Measurements from ENCODE around the gene GRIN2A.

GRIN2A gene

GRCh38 chr16:9739301-9739700 lies 442.9 kb downstream of the GRIN2A start:
- DNase-seq, result no peak

- DNase-seq, result no peak
Measured at GRCh38 chr16:9738690-9739089, 443.5 kb downstream of the GRIN2A start.

DNA sequence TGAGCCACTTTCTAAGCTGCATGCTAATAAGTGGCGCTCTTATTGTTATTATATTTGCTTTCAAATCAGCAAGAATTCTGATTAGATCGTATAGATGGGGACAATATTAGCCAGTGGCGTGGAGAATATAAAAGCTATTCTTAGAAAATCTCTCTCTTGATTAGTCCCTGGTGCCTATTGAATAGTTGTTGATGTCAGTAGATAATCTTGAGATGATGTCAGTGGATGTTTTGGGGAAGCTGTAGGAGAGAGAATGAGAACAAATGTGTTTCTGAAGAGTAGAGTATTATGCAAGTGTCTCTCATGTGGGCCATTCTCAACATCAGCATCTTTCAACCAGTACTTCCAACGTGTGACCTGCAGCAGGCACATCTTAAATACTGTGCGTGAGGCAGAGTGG lies 445.7 kb downstream of the GRIN2A start:
- DNase-seq, result no peak

DNA sequence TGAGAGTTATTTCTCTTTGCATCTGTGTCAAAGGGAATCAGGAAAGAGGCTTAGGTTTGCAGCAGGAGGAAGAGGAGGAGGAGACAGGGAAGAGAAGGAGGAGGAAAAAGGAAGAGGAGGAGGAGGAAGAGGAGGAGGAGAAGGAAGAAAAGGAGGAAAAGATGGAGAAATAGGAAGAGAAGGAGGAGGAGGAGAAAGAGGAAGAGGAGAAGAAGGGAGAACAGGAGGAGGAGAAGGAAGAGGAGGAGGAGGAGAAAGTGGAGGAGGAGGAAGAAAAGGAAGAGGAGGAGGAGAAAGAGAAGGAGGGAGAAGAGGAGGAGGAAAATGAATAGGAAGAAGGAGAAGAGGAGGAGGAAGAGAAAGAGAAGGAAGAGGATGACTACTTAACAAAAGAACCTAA lies 459.1 kb downstream of the GRIN2A start:
- DNase-seq, result no peak

- DNase-seq, result no peak
Measured at GRCh38 chr16:9713907-9714306, 468.3 kb downstream of the GRIN2A start.

GRCh38 chr16:9713156-9713555 lies 469.1 kb downstream of the GRIN2A start:
- no peak for DNase-seq

GRCh38 chr16:9708972-9709620 lies 473.1 kb downstream of the GRIN2A start:
- no peak for DNase-seq

DNA sequence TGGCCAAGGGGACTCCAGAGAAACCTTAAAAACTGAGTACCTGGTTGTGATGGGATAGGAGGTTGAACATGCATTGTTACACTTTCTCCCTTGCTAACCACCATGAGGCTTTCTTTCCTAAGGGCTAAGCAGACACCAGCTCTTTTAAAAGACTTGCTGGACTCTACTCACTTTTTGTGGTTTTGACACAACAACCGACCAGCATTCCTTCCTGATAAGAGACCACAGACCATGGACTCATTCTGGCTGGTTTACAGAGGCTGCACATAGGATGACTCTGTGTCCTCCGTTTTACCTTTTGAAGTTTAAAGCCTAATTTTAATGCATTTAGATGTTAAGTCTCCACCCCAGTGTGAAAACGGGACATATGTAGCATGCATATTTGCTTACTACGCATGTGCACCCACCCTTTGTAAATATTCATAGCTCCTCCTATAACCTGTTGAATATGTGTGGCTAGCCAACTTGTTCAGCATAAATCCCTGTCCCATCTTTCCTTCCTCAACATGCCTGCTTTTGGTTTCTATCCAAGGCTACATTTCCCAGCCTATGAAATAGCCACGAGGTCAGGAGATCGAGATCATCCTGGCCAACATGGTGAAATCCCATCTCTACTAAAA lies 475.9 kb downstream of the GRIN2A start:
- no peak for DNase-seq

- no peak for DNase-seq
Measured at GRCh38 chr16:9703731-9704130, 478.5 kb downstream of the GRIN2A start.
